Subcutaneous adipose tissue (tissue), 4 donors: Measurements from ENCODE around the gene MPP3. TPM values are rescaled to one million over a fixed set of nuclear protein-coding genes. Genes with fewer than 3 reads are reported as not detected.

ENCODE experiments used
- CTCF ChIP-seq: fragments of 450-650 bp; IDR thresholded peaks from one replicate; pipeline ENCODE4 v1.5.1; 2016; ENCODE audit warnings: low read depth, mild to moderate bottlenecking, control low read depth, antibody characterized with exemption, moderate library complexity
- total RNA-seq, 4 donors: library from RNA; depleted of rRNA; stranded (reverse); fragments of >200 nt; gene quantifications; one replicate each; pipeline ENCODE4 v1.1.0, GENCODE V29; 2016

Gene MPP3
- total RNA-seq, 4 donors from 2014 or later, result 9.0 to 122 (median 25.2) TPM

GRCh38 chr17:43816336-43817320 is 16.3 kb downstream of the MPP3 start:
- no peak for TF ChIP-seq CTCF

GRCh38 chr17:43814714-43815113 is 18.2 kb downstream of the MPP3 start:
- TF ChIP-seq CTCF, result no peak

- no peak for TF ChIP-seq CTCF
Measured at GRCh38 chr17:43814026-43814425, 18.9 kb downstream of the MPP3 start.

- no peak for TF ChIP-seq CTCF
Measured at GRCh38 chr17:43813386-43813785, 19.6 kb downstream of the MPP3 start.

- no peak for TF ChIP-seq CTCF
Measured at GRCh38 chr17:43812396-43813265, 20.3 kb downstream of the MPP3 start.

- no peak for TF ChIP-seq CTCF
Measured at GRCh38 chr17:43810823-43811222, 22.1 kb downstream of the MPP3 start.

GRCh38 chr17:43810226-43810715 is 22.7 kb downstream of the MPP3 start:
- TF ChIP-seq CTCF, result no peak
